GM12872 (cell line): ENCODE measurements around the gene DSCAML1.

Experiments used
- TF ChIP-seq, protein P1 (sequence below): IDR thresholded peaks from 3 replicates; pipeline ENCODE4 v1.5.1; 2011; ENCODE audit warnings: low read depth, mild to moderate bottlenecking, low read length, moderate library complexity; ENCODE audit not compliant: insufficient read depth

DSCAML1 gene

GRCh38 chr11:117719480-117719879 lies 77.5 kb downstream of the DSCAML1 start:
- TF ChIP-seq, protein P1, sequence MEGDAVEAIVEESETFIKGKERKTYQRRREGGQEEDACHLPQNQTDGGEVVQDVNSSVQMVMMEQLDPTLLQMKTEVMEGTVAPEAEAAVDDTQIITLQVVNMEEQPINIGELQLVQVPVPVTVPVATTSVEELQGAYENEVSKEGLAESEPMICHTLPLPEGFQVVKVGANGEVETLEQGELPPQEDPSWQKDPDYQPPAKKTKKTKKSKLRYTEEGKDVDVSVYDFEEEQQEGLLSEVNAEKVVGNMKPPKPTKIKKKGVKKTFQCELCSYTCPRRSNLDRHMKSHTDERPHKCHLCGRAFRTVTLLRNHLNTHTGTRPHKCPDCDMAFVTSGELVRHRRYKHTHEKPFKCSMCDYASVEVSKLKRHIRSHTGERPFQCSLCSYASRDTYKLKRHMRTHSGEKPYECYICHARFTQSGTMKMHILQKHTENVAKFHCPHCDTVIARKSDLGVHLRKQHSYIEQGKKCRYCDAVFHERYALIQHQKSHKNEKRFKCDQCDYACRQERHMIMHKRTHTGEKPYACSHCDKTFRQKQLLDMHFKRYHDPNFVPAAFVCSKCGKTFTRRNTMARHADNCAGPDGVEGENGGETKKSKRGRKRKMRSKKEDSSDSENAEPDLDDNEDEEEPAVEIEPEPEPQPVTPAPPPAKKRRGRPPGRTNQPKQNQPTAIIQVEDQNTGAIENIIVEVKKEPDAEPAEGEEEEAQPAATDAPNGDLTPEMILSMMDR, result no peak

GRCh38 chr11:117717485-117718314 lies 79.3 kb downstream of the DSCAML1 start:
- TF ChIP-seq, protein P1, result no peak

- TF ChIP-seq, protein P1, result no peak
Measured at GRCh38 chr11:117716521-117717440, 80.2 kb downstream of the DSCAML1 start.

DNA sequence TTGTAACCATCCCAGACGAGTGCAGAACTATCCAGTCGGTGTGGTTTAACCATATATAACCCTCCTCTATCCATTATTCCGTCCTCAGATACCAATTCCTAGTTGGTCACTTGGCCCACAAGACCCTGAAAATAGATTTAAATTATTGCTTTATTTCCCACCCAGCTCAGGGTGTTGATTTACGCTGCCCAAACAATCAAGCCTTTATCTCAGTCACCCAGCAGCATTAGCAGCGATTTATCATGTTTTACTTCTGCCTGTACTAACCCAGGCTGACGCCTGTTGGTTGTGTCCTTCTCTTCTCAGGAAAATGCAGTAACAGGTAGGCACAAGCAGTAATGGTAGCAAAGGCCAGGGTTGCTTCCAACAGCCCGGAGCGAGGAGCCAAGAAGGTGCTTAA lies 81.2 kb downstream of the DSCAML1 start:
- TF ChIP-seq, protein P1, result no peak

DNA sequence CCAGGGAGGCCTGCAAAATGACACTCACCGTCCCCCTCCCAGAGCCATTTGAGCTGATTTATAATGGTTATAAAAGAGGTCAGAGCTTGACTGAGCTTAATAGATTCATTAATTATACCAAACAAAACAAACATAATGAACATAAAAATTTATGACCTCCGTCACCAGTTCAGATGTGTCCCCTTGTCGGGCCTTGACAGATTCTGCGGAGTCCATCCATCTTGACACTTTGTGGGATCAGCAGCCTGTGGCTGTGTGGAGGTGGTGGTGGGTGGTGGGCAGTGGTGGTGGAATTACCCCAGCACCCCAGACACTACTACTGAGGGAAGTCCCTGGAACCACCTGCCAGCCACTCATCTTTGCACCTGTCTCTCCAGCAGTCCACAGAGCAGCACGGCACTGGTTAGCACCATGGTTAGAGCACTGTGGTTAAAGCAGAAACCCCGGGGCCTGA lies 83.5 kb downstream of the DSCAML1 start:
- TF ChIP-seq, protein P1, result no peak

DNA sequence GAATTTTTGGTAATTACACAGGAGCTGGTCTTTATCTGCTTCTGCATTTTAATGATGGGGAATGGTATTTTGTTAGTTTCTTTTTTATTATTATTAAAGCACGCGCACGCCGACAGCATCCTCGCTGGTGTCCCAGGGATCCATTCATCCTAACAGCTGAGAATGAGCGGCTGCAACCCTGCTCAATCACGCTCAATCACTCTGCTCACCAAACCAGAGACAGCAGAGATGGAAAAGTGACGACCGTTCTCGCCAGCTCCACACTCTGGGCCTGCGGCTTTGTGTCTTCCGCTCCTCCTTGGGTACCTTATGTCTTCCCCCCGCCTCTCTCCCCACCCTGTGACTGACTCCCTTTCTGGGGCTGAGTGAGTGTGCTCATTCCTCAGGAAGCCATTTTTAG lies 84.5 kb downstream of the DSCAML1 start:
- TF ChIP-seq, protein P1, result no peak

- TF ChIP-seq, protein P1, result no peak
Measured at GRCh38 chr11:117711331-117711730, 85.7 kb downstream of the DSCAML1 start.
